ENCODE data around the gene AP2A2. TPM values are rescaled to one million over a fixed set of nuclear protein-coding genes. Genes with fewer than 3 reads are reported as not detected.

AP2A2 gene
- total RNA-seq, 1 experiment from 2014 or later: 39.4 TPM

DNA sequence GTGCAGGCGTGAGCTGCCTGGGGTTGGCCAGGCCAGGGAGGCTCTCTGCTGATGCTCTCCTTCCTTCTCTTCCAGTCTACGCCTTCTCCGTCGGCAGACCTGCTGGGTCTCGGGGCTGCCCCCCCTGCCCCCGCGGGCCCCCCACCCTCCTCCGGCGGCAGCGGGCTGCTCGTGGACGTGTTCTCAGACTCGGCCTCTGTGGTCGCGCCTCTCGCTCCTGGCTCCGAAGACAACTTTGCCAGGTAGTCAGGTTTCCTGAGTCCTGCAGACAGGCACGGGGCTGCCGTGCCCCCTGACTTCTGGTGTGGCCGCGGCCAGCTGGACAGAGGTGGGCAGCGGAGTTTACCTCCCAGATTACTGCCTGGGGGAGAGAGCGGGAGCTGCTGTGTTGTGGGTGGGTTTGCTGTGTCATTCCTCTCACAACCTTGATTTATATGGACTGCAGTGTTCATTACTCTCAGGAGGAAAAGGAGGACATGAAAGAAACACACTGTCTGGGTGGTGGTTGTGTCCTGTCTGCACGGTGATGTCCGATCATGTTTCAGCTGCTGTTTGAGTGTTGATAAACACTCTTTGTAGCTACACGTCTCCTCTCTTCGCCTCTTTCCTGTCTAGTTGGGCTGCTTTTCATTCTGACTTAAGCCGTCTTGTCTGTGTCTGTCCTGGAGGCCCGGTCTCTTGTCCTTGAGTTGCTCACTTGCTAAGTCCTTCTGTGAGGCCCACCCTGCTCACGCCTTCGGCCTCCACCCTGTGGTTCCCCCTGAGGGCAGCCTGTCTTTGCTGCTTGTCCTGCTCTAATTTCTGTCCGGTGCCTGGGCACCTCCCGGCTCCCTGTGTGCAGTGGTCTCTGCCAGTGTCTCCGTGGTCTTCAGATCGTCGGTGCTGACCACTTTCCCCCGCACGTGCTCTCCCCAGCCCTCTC lies 74.9 kb downstream of the AP2A2 start:
- Histone ChIP-seq H4K20me1 (ENCODE audit: insufficient read depth) (no peaks in the 10 kb centered on the region), H3K4me2 (no peak overlapping the region), H3K4me1 (replicated peaks; ENCODE audit: insufficient read depth) (no peaks in the 10 kb centered on the region), H3K4me3 (no peak overlapping the region), H3K36me3 (ENCODE audit: low read depth) (no peaks in the 10 kb centered on the region), H3K79me2 (ENCODE audit: low read depth) (no peaks in the 10 kb centered on the region), H3K9me3 (ENCODE audit: insufficient read depth, low read depth) (no peaks in the 10 kb centered on the region), H3K27me3 (ENCODE audit: insufficient read depth, low read depth) (no peaks in the 10 kb centered on the region), H3K9me2 (ENCODE audit: insufficient read depth) (no peaks in the 10 kb centered on the region), H2AFZ (no peak overlapping the region), H3K27ac (no peak overlapping the region), H3F3A (ENCODE audit: insufficient read depth, low read depth) (no peaks in the 10 kb centered on the region)
- POLR2A ChIA-PET (ENCODE audit: unreplicated experiment): no interaction called here
- TF ChIP-seq, protein P1, sequence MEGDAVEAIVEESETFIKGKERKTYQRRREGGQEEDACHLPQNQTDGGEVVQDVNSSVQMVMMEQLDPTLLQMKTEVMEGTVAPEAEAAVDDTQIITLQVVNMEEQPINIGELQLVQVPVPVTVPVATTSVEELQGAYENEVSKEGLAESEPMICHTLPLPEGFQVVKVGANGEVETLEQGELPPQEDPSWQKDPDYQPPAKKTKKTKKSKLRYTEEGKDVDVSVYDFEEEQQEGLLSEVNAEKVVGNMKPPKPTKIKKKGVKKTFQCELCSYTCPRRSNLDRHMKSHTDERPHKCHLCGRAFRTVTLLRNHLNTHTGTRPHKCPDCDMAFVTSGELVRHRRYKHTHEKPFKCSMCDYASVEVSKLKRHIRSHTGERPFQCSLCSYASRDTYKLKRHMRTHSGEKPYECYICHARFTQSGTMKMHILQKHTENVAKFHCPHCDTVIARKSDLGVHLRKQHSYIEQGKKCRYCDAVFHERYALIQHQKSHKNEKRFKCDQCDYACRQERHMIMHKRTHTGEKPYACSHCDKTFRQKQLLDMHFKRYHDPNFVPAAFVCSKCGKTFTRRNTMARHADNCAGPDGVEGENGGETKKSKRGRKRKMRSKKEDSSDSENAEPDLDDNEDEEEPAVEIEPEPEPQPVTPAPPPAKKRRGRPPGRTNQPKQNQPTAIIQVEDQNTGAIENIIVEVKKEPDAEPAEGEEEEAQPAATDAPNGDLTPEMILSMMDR (conservative IDR thresholded peaks at IDR 0.05): no peak
- no peak for TF ChIP-seq EZH2 (IDR thresholded peaks at IDR 0.05; ENCODE audit: low read depth)
- no peak for DNase-seq
- intact Hi-C loops (cut with micrococcal nuclease; ENCODE audit: unreplicated experiment): no loop called here
- no TSS peak for BruUV-seq (replicated peaks)
- CTCF ChIA-PET: no interaction called here

DNA sequence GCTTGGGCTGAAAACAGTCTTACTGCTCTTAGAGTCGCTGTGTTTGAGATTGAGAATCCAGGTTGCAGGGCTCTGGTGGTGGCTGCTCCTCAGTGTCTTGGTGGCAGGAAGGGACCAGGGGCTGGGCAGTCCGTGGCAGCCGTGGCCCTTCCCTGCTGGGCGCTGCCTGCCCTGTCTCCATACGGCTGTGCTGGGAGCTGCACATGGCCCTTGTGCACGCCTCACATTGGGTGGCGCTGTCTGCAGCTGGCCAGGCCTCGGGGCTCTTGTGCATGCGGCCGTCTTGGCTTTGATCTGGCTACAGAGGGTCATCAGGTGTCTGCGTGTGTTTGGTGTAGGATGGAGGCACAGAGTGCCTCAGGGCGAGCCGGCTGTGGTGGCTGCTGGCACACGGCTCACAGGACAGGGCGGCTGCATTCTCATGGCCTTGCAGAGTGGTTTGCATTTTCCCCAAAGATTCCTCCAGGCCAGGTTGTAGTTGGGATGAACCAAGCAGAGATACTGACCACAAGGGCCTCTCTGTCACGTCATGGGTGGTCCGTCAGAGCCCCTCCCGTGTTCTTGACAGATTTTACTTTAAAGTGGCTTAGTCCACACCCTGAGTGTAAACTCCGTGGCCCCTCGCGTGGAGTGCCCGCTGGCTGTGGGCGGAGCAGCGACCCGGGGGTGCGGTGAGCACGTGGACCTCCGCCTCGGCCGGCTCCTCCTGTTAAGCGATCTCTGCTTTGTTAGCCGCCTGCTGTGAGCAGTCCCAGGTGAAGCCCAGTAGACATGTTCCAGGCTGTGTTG lies 76.1 kb downstream of the AP2A2 start:
- no peaks in the 10 kb centered on the region for H3F3A ChIP-seq (ENCODE audit: insufficient read depth, low read depth)
- H3K9me2 ChIP-seq (ENCODE audit: insufficient read depth): no peaks in the 10 kb centered on the region
- H3K9me3 ChIP-seq (ENCODE audit: insufficient read depth, low read depth): no peaks in the 10 kb centered on the region
- no peaks in the 10 kb centered on the region for H4K20me1 ChIP-seq (ENCODE audit: insufficient read depth)
- BruUV-seq (replicated peaks): no TSS peak
- CTCF ChIA-PET: no interaction called here
- intact Hi-C loops (cut with micrococcal nuclease; ENCODE audit: unreplicated experiment): no loop called here
- no peaks in the 10 kb centered on the region for H3K27me3 ChIP-seq (ENCODE audit: insufficient read depth, low read depth)
- no peaks in the 10 kb centered on the region for H3K36me3 ChIP-seq (ENCODE audit: low read depth)
- H3K4me2 ChIP-seq: no peak overlapping the region
- TF ChIP-seq EZH2 (IDR thresholded peaks at IDR 0.05; ENCODE audit: low read depth): no peak
- TF ChIP-seq, protein P1 (conservative IDR thresholded peaks at IDR 0.05): no peak
- POLR2A ChIA-PET (ENCODE audit: unreplicated experiment): no interaction called here
- no peaks in the 10 kb centered on the region for H3K79me2 ChIP-seq (ENCODE audit: low read depth)
- DNase-seq: no peak
- H3K27ac ChIP-seq: no peak overlapping the region
- H3K4me1 ChIP-seq (replicated peaks; ENCODE audit: insufficient read depth): no peaks in the 10 kb centered on the region
- no peak overlapping the region for H3K4me3 ChIP-seq
- no peak overlapping the region for H2AFZ ChIP-seq

DNA sequence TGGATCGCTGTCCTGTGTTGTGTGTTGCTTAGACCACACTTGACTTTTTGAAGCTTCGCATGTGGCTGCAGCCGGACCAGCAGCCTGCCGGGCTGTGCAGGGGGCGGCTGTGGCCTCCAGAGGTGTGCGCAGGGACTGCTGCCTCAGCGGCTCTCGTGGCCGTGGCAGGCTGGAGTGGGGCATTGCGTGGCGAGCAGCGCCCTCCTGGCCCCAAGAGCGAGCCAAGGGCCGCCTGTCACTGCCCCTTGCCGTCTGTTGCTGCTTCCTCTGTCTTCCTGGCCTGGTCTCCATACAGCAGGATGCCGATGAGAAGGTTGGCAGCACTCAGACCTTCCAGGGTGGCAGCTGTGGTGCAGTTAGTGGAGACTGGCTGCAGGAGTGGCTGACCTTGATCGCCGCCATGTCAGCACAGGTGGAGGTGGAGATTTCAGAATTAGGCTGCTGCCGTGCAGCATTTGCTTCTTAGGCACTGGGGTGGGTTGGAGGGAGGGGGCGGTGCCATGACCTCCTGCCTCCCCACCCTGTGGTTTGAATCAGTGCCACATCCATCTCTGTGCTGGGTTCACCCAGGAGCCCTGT lies 76.8 kb downstream of the AP2A2 start:
- Histone ChIP-seq H3K79me2 (ENCODE audit: low read depth) (no peaks in the 10 kb centered on the region), H3K4me1 (replicated peaks; ENCODE audit: insufficient read depth) (no peaks in the 10 kb centered on the region), H3K4me2 (no peak overlapping the region), H3K9me3 (ENCODE audit: insufficient read depth, low read depth) (no peaks in the 10 kb centered on the region), H3K27me3 (ENCODE audit: insufficient read depth, low read depth) (no peaks in the 10 kb centered on the region), H2AFZ (no peak overlapping the region), H3K27ac (no peak overlapping the region), H4K20me1 (ENCODE audit: insufficient read depth) (no peaks in the 10 kb centered on the region), H3K4me3 (no peak overlapping the region), H3K36me3 (ENCODE audit: low read depth) (no peaks in the 10 kb centered on the region), H3F3A (ENCODE audit: insufficient read depth, low read depth) (no peaks in the 10 kb centered on the region), H3K9me2 (ENCODE audit: insufficient read depth) (no peaks in the 10 kb centered on the region)
- no TSS peak for BruUV-seq (replicated peaks)
- ChIA-PET CTCF (no interaction called here), POLR2A (ENCODE audit: unreplicated experiment) (no interaction called here)
- intact Hi-C loops (cut with micrococcal nuclease; ENCODE audit: unreplicated experiment): no loop called here
- TF ChIP-seq EZH2 (IDR thresholded peaks at IDR 0.05; ENCODE audit: low read depth): no peak
- TF ChIP-seq, protein P1 (conservative IDR thresholded peaks at IDR 0.05): no peak
- no peak for DNase-seq

All from PC-9 (cell line).